ENCODE results near the gene BCLAF3.

The BCLAF3 gene

DNA sequence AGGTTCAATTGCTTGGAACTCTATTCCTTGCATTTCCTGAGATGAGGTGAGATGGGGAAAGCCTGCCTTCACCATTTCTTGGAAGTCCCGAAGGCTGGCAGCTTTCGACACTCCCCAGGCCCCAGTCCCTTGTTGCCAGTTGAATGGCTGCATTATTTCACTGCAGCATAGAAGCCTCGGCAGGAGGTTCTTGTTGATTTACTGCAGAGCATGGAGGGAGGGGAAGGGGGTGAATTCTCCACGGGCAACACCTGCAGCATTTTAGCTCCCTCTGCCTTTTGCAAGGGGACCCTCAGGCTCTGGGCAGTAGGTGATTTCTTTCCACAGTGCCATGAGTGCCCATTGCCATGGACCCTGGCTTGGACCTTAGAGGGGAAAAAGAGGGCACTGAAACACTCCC is 10.7 kb upstream of the BCLAF3 start:
- ATAC-seq: no peak
- TF ChIP-seq ZFP3 (CRISPR knock-in tag; IDR thresholded peaks at IDR 0.05) (no peak), ESRRG (CRISPR knock-in tag; IDR thresholded peaks at IDR 0.05) (no peak), CSDC2 (CRISPR knock-in tag; IDR thresholded peaks at IDR 0.05) (no peak), ZNF70 (CRISPR knock-in tag; IDR thresholded peaks at IDR 0.05) (no peak), BACH2 (CRISPR knock-in tag; IDR thresholded peaks at IDR 0.05; ENCODE audit: borderline replicate concordance) (no peak), ZNF8 (CRISPR knock-in tag; IDR thresholded peaks at IDR 0.05) (no peak), ZFP30 (CRISPR knock-in tag; IDR thresholded peaks at IDR 0.05) (no peak), TOX (CRISPR knock-in tag; IDR thresholded peaks at IDR 0.05; ENCODE audit: borderline replicate concordance) (no peak)
- TF ChIP-seq, protein P1, sequence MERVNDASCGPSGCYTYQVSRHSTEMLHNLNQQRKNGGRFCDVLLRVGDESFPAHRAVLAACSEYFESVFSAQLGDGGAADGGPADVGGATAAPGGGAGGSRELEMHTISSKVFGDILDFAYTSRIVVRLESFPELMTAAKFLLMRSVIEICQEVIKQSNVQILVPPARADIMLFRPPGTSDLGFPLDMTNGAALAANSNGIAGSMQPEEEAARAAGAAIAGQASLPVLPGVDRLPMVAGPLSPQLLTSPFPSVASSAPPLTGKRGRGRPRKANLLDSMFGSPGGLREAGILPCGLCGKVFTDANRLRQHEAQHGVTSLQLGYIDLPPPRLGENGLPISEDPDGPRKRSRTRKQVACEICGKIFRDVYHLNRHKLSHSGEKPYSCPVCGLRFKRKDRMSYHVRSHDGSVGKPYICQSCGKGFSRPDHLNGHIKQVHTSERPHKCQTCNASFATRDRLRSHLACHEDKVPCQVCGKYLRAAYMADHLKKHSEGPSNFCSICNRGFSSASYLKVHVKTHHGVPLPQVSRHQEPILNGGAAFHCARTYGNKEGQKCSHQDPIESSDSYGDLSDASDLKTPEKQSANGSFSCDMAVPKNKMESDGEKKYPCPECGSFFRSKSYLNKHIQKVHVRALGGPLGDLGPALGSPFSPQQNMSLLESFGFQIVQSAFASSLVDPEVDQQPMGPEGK (CRISPR knock-in tag; IDR thresholded peaks at IDR 0.05; ENCODE audit: borderline replicate concordance): no peak

DNA sequence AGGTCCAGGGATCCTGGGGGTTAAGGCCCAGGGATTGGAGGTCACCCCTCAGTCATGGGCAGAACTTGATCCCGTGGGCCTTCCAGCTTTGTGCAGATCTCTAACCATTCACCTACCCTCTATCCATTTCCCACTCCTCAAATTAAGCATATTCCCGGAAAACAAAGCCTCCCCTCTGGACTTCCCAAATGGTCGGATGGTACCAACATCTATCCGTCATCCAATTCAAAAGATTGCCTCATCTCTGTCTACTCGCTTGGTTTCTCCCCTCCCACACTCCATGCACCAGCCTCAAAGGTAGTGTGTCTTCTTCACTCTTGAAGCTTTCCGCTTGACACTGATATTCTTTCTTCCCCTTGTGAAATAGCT is 473 bp upstream of the BCLAF3 start:
- TF ChIP-seq GLIS3 (CRISPR knock-in tag; IDR thresholded peaks at IDR 0.05) (no peak), ZNF70 (CRISPR knock-in tag; IDR thresholded peaks at IDR 0.05) (no peak), PPARA (CRISPR knock-in tag; IDR thresholded peaks at IDR 0.05; ENCODE audit: borderline replicate concordance) (no peak), ZNF8 (CRISPR knock-in tag; IDR thresholded peaks at IDR 0.05) (no peak), ZFP30 (CRISPR knock-in tag; IDR thresholded peaks at IDR 0.05) (no peak), ARNTL (CRISPR knock-in tag; IDR thresholded peaks at IDR 0.05; ENCODE audit: borderline replicate concordance, low read depth) (no peak), TCF4 (CRISPR knock-in tag; IDR thresholded peaks at IDR 0.05; ENCODE audit: borderline replicate concordance) (no peak), SNAI2 (CRISPR knock-in tag; IDR thresholded peaks at IDR 0.05) (no peak), BACH2 (CRISPR knock-in tag; IDR thresholded peaks at IDR 0.05; ENCODE audit: borderline replicate concordance) (no peak), TOX (CRISPR knock-in tag; IDR thresholded peaks at IDR 0.05; ENCODE audit: borderline replicate concordance) (no peak), OSR1 (CRISPR knock-in tag; IDR thresholded peaks at IDR 0.05) (no peak), ISL1 (CRISPR knock-in tag; IDR thresholded peaks at IDR 0.05) (no peak), ZFP3 (CRISPR knock-in tag; IDR thresholded peaks at IDR 0.05) (no peak)
- TF ChIP-seq, protein P1 (CRISPR knock-in tag; IDR thresholded peaks at IDR 0.05; ENCODE audit: borderline replicate concordance): no peak
- TF ChIP-seq, protein P2, sequence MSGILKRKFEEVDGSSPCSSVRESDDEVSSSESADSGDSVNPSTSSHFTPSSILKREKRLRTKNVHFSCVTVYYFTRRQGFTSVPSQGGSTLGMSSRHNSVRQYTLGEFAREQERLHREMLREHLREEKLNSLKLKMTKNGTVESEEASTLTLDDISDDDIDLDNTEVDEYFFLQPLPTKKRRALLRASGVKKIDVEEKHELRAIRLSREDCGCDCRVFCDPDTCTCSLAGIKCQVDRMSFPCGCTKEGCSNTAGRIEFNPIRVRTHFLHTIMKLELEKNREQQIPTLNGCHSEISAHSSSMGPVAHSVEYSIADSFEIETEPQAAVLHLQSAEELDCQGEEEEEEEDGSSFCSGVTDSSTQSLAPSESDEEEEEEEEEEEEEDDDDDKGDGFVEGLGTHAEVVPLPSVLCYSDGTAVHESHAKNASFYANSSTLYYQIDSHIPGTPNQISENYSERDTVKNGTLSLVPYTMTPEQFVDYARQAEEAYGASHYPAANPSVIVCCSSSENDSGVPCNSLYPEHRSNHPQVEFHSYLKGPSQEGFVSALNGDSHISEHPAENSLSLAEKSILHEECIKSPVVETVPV (CRISPR knock-in tag; IDR thresholded peaks at IDR 0.05): no peak
- TF ChIP-seq, protein P3, sequence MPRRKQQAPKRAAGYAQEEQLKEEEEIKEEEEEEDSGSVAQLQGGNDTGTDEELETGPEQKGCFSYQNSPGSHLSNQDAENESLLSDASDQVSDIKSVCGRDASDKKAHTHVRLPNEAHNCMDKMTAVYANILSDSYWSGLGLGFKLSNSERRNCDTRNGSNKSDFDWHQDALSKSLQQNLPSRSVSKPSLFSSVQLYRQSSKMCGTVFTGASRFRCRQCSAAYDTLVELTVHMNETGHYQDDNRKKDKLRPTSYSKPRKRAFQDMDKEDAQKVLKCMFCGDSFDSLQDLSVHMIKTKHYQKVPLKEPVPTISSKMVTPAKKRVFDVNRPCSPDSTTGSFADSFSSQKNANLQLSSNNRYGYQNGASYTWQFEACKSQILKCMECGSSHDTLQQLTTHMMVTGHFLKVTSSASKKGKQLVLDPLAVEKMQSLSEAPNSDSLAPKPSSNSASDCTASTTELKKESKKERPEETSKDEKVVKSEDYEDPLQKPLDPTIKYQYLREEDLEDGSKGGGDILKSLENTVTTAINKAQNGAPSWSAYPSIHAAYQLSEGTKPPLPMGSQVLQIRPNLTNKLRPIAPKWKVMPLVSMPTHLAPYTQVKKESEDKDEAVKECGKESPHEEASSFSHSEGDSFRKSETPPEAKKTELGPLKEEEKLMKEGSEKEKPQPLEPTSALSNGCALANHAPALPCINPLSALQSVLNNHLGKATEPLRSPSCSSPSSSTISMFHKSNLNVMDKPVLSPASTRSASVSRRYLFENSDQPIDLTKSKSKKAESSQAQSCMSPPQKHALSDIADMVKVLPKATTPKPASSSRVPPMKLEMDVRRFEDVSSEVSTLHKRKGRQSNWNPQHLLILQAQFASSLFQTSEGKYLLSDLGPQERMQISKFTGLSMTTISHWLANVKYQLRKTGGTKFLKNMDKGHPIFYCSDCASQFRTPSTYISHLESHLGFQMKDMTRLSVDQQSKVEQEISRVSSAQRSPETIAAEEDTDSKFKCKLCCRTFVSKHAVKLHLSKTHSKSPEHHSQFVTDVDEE (CRISPR knock-in tag; IDR thresholded peaks at IDR 0.05): no peak
- TF ChIP-seq, protein P4, sequence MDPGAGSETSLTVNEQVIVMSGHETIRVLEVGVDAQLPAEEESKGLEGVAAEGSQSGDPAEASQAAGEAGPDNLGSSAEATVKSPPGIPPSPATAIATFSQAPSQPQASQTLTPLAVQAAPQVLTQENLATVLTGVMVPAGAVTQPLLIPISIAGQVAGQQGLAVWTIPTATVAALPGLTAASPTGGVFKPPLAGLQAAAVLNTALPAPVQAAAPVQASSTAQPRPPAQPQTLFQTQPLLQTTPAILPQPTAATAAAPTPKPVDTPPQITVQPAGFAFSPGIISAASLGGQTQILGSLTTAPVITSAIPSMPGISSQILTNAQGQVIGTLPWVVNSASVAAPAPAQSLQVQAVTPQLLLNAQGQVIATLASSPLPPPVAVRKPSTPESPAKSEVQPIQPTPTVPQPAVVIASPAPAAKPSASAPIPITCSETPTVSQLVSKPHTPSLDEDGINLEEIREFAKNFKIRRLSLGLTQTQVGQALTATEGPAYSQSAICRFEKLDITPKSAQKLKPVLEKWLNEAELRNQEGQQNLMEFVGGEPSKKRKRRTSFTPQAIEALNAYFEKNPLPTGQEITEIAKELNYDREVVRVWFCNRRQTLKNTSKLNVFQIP (CRISPR knock-in tag; IDR thresholded peaks at IDR 0.05; ENCODE audit: borderline replicate concordance, low read depth): no peak
- TF ChIP-seq, protein P5, sequence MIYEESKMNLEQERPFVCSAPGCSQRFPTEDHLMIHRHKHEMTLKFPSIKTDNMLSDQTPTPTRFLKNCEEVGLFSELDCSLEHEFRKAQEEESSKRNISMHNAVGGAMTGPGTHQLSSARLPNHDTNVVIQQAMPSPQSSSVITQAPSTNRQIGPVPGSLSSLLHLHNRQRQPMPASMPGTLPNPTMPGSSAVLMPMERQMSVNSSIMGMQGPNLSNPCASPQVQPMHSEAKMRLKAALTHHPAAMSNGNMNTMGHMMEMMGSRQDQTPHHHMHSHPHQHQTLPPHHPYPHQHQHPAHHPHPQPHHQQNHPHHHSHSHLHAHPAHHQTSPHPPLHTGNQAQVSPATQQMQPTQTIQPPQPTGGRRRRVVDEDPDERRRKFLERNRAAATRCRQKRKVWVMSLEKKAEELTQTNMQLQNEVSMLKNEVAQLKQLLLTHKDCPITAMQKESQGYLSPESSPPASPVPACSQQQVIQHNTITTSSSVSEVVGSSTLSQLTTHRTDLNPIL (CRISPR knock-in tag; IDR thresholded peaks at IDR 0.05; ENCODE audit: low read depth): no peak
- ATAC-seq: no peak; the same call in 2 of the 3 replicates
